Fibroblast of skin of right quadriceps (primary cell): ENCODE measurements around the gene PCDH9.

Experiments
- DNase-seq: peaks from one replicate; pipeline ENCODE4 v3.0.0-alpha.2; 2013

Gene PCDH9

DNA sequence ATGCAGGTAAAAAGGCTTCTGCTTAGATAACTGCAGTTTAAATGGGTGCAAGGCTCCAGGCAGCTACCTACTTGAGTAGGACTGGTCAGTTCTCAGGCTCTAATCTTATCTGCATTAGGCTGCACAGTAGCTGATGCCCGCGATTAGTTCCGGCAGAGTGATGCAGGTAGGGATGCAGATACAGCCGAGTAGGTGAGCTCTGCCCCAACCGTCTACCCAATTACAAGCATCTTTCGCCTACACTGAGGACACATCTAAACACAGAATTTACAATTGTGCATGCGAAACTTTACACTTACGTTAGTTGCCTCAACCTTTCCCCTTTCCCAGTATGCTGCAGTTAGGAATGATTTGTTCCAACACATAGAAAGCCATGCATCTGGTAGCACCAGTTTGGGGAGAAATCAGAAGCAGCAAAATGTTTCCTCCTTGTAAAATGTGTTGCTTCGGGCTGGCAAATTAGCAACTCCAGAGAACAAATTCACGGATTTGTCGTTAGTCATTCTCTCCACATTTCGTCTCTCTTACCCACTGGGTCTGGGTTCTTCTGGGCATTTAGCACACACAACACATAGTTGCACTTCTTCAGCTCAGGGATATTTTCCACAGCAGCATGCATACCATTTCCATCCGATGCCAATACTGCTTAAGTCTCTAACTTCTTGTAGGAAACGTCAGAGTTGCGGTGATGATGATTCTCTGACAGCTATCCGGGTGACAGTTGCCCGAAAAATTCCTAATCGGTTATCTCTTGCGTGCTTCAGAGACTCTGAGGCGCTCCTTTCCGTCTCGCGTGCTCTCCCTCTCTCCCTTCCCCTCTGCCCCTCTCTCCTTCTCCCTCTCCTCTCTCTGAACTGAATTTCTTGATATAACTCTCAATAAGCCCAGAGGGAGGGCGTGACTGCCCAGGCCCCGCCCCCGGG, at the start of gene PCDH9:
TSS of gene PCDH9 (minus strand) at position 856 of the 923 bp plus-strand sequence. CDS start 1,896 bp downstream, outside the sequence.
- DNase-seq: no peak

- peak; percentile 88 for DNase-seq
Observed at GRCh38 chr13:67278235-67278634, 48.1 kb upstream of the PCDH9 start.

DNA sequence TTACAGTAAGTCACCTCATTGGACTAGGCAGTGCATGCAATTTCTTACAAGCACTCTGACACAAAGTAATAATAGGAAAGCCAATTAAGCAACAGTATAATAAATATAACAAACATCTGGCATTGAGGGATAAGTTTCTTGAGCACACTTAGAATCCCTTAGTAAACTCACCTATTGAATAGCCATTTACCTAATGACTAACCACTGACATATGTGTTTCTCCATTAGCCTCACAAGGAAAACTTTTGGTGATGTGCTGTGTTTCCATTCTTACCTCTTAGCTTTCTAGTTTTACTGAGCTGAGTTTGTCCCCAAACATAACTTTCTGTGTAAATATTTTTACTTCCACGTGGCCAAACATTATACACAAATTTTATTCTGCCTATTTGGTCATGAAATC, 47.4 kb upstream of the PCDH9 start:
- no peak for DNase-seq

GRCh38 chr13:67275351-67275960, 45.3 kb upstream of the PCDH9 start:
- no peak for DNase-seq

GRCh38 chr13:67273001-67273400, 42.9 kb upstream of the PCDH9 start:
- peak; percentile 25 for DNase-seq

DNA sequence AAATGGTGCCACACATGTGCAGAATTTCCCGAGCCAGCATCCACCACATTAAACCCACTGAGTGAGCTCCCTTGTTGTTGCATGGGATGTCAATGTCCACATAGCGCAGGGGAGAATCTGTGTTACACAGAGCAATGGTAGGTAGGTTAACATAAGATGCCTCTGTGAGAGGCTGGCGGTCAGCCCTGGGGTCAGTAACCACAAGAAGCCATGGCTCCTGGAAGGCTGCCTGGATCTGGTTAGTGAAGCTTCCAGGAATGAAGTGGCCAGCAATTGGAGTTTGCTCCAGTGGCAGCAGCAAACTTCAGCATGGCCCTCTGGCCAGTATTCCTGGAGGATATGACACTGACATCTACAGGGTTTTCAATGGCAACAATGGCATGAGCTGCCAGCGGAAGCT, 37.0 kb upstream of the PCDH9 start:
- DNase-seq: no peak

DNA sequence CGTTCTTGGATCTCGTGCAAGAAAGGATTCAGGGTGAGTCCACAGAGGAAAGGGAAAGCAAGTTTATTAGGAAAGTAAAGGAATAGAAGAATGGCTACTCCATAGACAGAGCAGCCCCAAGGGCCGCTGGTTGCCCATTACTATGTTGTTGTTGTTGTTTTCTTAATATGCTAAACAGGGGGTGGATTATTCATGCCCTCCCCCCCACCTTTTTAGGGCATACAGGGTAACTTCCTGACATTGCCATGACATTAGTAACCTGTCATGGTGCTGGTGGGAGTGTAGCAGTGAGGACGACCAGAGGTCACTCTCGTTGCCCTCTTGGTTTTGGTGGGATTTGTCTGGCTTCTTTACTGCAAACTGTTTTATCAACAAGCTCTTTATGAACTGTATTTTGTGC, 29.1 kb upstream of the PCDH9 start:
- no peak for DNase-seq

GRCh38 chr13:67258482-67258881, 28.3 kb upstream of the PCDH9 start:
- no peak for DNase-seq

DNA sequence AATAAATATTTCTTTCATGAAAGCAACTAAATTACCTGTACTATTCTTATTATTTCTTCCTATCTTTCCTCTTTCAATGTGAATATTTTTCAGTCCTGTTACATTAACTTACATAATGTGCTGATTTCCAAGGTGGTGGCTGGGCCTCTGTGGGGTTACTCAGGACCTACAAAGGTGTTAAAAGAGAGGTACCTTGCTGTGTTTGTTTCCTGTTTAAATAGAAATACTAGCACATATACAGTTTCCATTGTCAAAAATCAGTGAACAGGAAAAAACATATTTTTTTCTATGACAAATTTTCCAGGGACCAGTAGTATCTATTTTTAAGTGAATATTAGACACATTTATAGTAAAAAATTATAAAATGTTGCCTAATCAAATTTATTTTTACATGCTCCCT, 8.7 kb upstream of the PCDH9 start:
- no peak for DNase-seq

DNA sequence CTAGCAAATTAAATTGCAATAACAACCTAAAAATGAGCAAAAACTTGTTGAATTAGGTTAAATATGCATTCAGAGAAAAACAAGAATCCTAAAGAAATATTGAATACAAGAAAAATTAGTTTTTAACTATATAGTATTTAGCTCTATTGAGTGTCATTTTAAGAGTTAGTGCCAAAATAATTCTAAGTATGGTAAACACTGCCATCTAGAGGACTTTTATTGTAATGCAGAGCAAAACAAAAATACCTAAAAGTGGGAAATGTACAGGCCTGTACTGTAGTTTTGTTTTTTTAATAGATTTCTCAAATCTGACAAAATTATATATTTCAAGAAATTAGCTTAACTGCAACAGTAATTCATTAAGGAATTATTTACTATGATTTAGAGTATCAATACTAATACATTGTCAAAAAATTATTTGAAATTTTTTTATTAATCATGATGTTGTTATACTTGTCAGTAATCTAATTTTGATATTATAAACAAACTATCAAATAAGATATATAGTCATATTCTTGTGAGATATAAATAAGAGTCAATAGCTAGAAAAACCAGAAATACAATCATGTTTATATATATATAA, 8.2 kb upstream of the PCDH9 start:
- DNase-seq: peak; percentile 31

GRCh38 chr13:67235265-67235664, 5.1 kb upstream of the PCDH9 start:
- no peak for DNase-seq

- DNase-seq: no peak
Observed at GRCh38 chr13:67232384-67232783, 2.2 kb upstream of the PCDH9 start.

DNA sequence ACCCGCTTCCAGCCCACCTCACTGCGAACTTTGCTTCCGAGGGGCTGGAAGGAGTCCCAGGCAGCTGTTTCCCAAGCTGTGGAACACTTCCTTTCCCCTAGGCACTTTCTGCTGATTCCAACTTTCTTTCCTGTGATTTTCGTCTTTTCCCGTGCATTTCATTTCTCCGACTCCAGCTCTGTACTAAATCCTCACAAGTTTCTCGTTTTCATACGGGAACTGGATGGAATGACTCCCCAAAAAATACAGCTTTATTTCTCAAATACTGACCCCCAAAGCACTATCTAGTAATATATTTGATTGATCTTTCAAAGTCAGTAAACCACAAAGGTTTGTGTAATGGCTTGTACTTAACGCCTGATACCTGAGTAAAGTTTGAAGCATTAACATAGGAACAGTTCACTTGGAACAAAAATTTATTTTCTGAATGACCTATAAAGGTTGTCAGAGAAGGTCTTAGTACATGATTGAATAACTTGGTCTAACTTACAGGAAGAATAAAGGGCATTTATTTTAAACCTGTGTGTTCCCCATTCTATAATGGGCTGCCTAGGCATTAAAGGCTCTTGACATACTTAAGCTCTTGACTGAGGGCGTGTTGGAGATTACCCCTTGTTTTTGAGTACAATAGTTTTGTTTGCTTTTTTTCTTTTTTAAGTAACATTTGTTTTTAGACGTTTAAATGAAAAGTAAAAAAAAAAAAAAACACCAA, 1.3 kb upstream of the PCDH9 start:
- no peak for DNase-seq

GRCh38 chr13:67230404-67231288, 510 bp upstream of the PCDH9 start:
- DNase-seq: peak; percentile 98

DNA sequence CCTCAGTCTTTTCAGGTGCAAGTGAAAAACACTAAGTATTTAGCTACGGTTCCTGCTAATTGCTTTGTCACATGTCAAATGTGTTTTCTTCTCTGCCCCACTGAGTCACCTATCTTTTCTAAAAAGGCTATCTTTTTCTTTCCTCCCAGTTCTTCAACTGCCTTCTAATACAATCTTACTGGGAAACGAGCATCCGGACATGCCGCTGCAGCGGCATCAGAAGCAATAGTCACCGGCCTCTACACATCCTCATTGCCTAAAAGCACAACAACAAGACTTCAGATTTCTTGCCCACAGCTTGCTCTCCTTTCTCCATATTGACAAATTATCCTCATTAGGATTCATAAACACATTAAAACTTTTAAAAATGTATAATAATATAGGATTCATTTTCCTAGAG, 1.2 kb downstream of the PCDH9 start:
- no peak for DNase-seq

GRCh38 chr13:67228031-67228430, 2.1 kb downstream of the PCDH9 start:
- no peak for DNase-seq

GRCh38 chr13:67227131-67227983, 2.8 kb downstream of the PCDH9 start:
- DNase-seq: no peak

- no peak for DNase-seq
Observed at GRCh38 chr13:67226696-67227095, 3.4 kb downstream of the PCDH9 start.

- DNase-seq: no peak
Observed at GRCh38 chr13:67225252-67226159, 4.6 kb downstream of the PCDH9 start.
